HCT116 (cell line): ENCODE results near the gene ZNF593. TPM values are rescaled to one million over a fixed set of nuclear protein-coding genes. Genes with fewer than 3 reads are reported as not detected.

Experiments used
- ATAC-seq: fragments of 200-7000 bp; cut with Tn5 transposase; 2 replicates; pipeline ENCODE4 v1.9.1; 2020; ENCODE audit warnings: mild to moderate bottlenecking, moderate library complexity
- BruUV-seq: library from RNA; stranded (reverse); fragments of 400-500 nt; replicated peaks from 2 replicates; lab custom pipeline; 2021; lab: Mats Ljungman, UMichigan
- CTCF ChIA-PET: fragments of 300-600 bp; sonication (Branson Sonifier 250); formaldehyde crosslinking; loops from one replicate; lab custom pipeline; 2021; ENCODE audit warnings: antibody characterized with exemption; lab: Charles Lee
- POLR2A ChIA-PET: fragments of 300-600, 350-600 bp; sonication (Branson Sonifier 250); formaldehyde crosslinking; loops from one replicate; lab custom pipeline; 2021; ENCODE audit warnings: antibody characterized with exemption; lab: Charles Lee
- RAD21 ChIA-PET, 2 experiments: fragments of 300-600 bp; sonication (Branson Sonifier 250); formaldehyde crosslinking; loops; one replicate each; lab custom pipeline; 2023; ENCODE audit warnings: low total read pairs in 2 of 2; ENCODE audit not compliant: uncharacterized antibody in 2 of 2, unreplicated experiment in 2 of 2, low non-redundant PET in 1 of 2; lab: Charles Lee
- DNase-seq: peaks from one replicate; pipeline ENCODE4 v3.0.0-alpha.2; 2010; ENCODE audit warnings: low read depth, low spot score
- H2AFZ ChIP-seq: fragments of 200-600 bp; shearing (Covaris generic), sonication (generic); 2 replicates; pipeline ENCODE4 v1.6.1; 2017; ENCODE audit warnings: low read depth, mixed run types, mixed read lengths, antibody characterized with exemption, low read length; ENCODE audit not compliant: poor library complexity, severe bottlenecking
- H3K27ac ChIP-seq: 2 replicates; pipeline ENCODE4 v1.5.1; 2012; ENCODE audit warnings: low read depth, low read length
- H3K27me3 ChIP-seq: fragments of 200-600 bp; sonication (generic); 2 replicates; pipeline ENCODE4 v1.6.1; 2016; ENCODE audit warnings: mixed run types, low read length, mixed read lengths; ENCODE audit not compliant: insufficient read depth
- H3K36me3 ChIP-seq, 2 experiments: fragments of 200-500 bp in 1 of 2; fragments of 200-600 bp in 1 of 2; sonication (Bioruptor generic) in 1 of 2; sonication (generic) in 1 of 2; 2 replicates each; pipeline versions ENCODE4 v1.5.1 to v1.6.1; 2014 to 2016; ENCODE audit warnings: low read length in 2 of 2, inconsistent platforms in 1 of 2, mixed read lengths in 1 of 2, mixed run types in 1 of 2; ENCODE audit not compliant: insufficient read depth in 2 of 2, control insufficient read depth in 1 of 2
- H3K4me1 ChIP-seq, 2 experiments: fragments of 200-600 bp in 1 of 2; sonication (generic) in 1 of 2; 2 replicates each; pipeline versions ENCODE4 v1.5.1 to v1.6.1; 2012 to 2017; ENCODE audit warnings: low read length in 2 of 2, inconsistent platforms in 1 of 2, mild to moderate bottlenecking in 1 of 2, mixed read lengths in 1 of 2, mixed run types in 1 of 2, moderate library complexity in 1 of 2; ENCODE audit not compliant: insufficient read depth in 2 of 2, control insufficient read depth in 1 of 2
- H3K4me2 ChIP-seq: fragments of 200-600 bp; sonication (generic); 2 replicates; pipeline ENCODE4 v1.6.1; 2017; ENCODE audit warnings: mixed run types, low read length, mixed read lengths
- H3K4me3 ChIP-seq, 2 experiments: fragments of 200-600 bp in 1 of 2; sonication (generic) in 1 of 2; replicated peaks in 1 of 2; 2 replicates each; pipeline ENCODE4 v1.5.1; 2011 to 2016; ENCODE audit warnings: low read length in 2 of 2, control low read depth in 1 of 2, low read depth in 1 of 2, mild to moderate bottlenecking in 1 of 2, mixed read lengths in 1 of 2, mixed run types in 1 of 2
- H3K79me2 ChIP-seq: fragments of 200-600 bp; sonication (generic); 2 replicates; pipeline ENCODE4 v1.6.1; 2017; ENCODE audit warnings: mild to moderate bottlenecking, mixed run types, low read length, moderate library complexity, mixed read lengths; ENCODE audit not compliant: insufficient read depth
- H3K9ac ChIP-seq: fragments of 200-600 bp; sonication (generic); 2 replicates; pipeline ENCODE4 v1.6.1; 2016; ENCODE audit warnings: low read length, mixed read lengths
- H3K9me2 ChIP-seq: fragments of 200-600 bp; sonication (generic), shearing (Covaris generic); 2 replicates; pipeline ENCODE4 v1.6.1; 2017; ENCODE audit warnings: mixed run types, mild to moderate bottlenecking, moderate library complexity; ENCODE audit not compliant: insufficient read depth
- H3K9me3 ChIP-seq, 2 experiments: fragments of 200-500 bp in 1 of 2; fragments of 200-600 bp in 1 of 2; sonication (Bioruptor generic) in 1 of 2; sonication (generic) in 1 of 2; 2 replicates each; pipeline ENCODE4 v1.6.1; 2014 to 2017; ENCODE audit warnings: low read length in 2 of 2, mixed read lengths in 2 of 2, inconsistent platforms in 1 of 2, low read depth in 1 of 2, mild to moderate bottlenecking in 1 of 2, mixed run types in 1 of 2, moderate library complexity in 1 of 2; ENCODE audit not compliant: control insufficient read depth in 1 of 2, insufficient read depth in 1 of 2
- H4K20me1 ChIP-seq: fragments of 200-600 bp; sonication (generic), shearing (Covaris generic); 2 replicates; pipeline ENCODE4 v1.6.1; 2017; ENCODE audit warnings: mixed run types, mild to moderate bottlenecking, moderate library complexity; ENCODE audit not compliant: insufficient read depth
- ATF3 ChIP-seq: IDR thresholded peaks from 2 replicates; pipeline ENCODE4 v1.6.1; 2012
- CEBPB ChIP-seq: IDR thresholded peaks from 2 replicates; pipeline ENCODE4 v1.6.1; 2012; ENCODE audit warnings: low read depth
- CTCF ChIP-seq, 3 experiments: fragments of 200-600 bp in 1 of 3; sonication (generic) in 1 of 3; IDR thresholded peaks in 2 of 3; conservative IDR thresholded peaks in 1 of 3; 2 replicates each; pipeline ENCODE4 v1.5.1; 2012 to 2017; ENCODE audit warnings: low read depth in 2 of 3, low read length in 2 of 3, antibody characterized with exemption in 1 of 3, borderline replicate concordance in 1 of 3, control low read depth in 1 of 3, mild to moderate bottlenecking in 1 of 3, mixed read lengths in 1 of 3, mixed run types in 1 of 3, moderate library complexity in 1 of 3; ENCODE audit not compliant: insufficient read depth in 1 of 3
- FOSL1 ChIP-seq: IDR thresholded peaks from 2 replicates; pipeline ENCODE4 v1.6.1; 2012; ENCODE audit warnings: low read depth
- JUND ChIP-seq: IDR thresholded peaks from 2 replicates; pipeline ENCODE4 v1.6.1; 2012
- MAX ChIP-seq: IDR thresholded peaks from 2 replicates; pipeline ENCODE4 v1.6.1; 2012
- RAD21 ChIP-seq: IDR thresholded peaks from 2 replicates; pipeline ENCODE4 v1.6.1; 2012; ENCODE audit warnings: low read depth, mild to moderate bottlenecking
- SRF ChIP-seq: IDR thresholded peaks from 2 replicates; pipeline ENCODE4 v1.6.1; 2012; ENCODE audit warnings: low read depth
- ZFX ChIP-seq: fragments of 450-650 bp; IDR thresholded peaks from 2 replicates; pipeline ENCODE4 v1.6.1; 2017
- ZNF274 ChIP-seq: fragments of 200-500 bp; sonication (Bioruptor generic); IDR thresholded peaks from 2 replicates; pipeline ENCODE4 v1.6.1; 2014; ENCODE audit warnings: mild to moderate bottlenecking, low read depth, low read length, inconsistent platforms
- intact Hi-C: fragments of 100-400 bp; cut with micrococcal nuclease; formaldehyde crosslinking; loops from 2 replicates; pipeline ENCODE4 v1.10.0; 2022
- total RNA-seq: library from RNA; stranded (reverse); gene quantifications from one replicate; pipeline ENCODE4 v1.2.1, GENCODE V29; 2021; ENCODE audit not compliant: unreplicated experiment

ZNF593 gene
- total RNA-seq, 1 experiment from 2014 or later, result 62.4 TPM

GRCh38 chr1:26203642-26204318 lies 34.1 kb downstream of the ZNF593 start:
- intact Hi-C loops, result no loop called here
- Histone ChIP-seq H3K36me3 (no peaks in the 10 kb centered on the region), H2AFZ (no peak overlapping the region), H4K20me1 (no peaks in the 10 kb centered on the region), H3K27me3 (no peaks in the 10 kb centered on the region), H3K4me3 (no peak overlapping the region), H3K9me2 (no peaks in the 10 kb centered on the region), H3K9me3 (no peaks in the 10 kb centered on the region), H3K4me2 (no peak overlapping the region), H3K27ac (no peak overlapping the region), H3K4me1 (peaks cover 2 to 4% of the 10 kb centered on the region in 2 experiments; a peak in 1 of 4 replicates), H3K79me2 (no peaks in the 10 kb centered on the region), H3K9ac (no peak overlapping the region)
- RAD21 ChIA-PET, result no interaction called here
- POLR2A ChIA-PET, result no interaction called here
- TF ChIP-seq CTCF (IDR thresholded peaks at IDR 0.05 in 2 of 3, conservative IDR thresholded peaks at IDR 0.05 in 1 of 3; ENCODE audit: borderline replicate concordance in 1 of 3, insufficient read depth in 1 of 3, low read depth in 2 of 3, low read length in 2 of 3) (peak in 2 of 3 experiments; percentile 12 to 28; a peak in 1 of 6 replicates), FOSL1 (no peak), RAD21 (peak; percentile 40; the same call in 1 of the 2 replicates)
- ATAC-seq (peak; percentile 52; the same call in 1 of the 2 replicates), DNase-seq (no peak)
- CTCF ChIA-PET, result no interaction called here
- no TSS peak for BruUV-seq

GRCh38 chr1:26210147-26210870 lies 40.6 kb downstream of the ZNF593 start:
- no TSS peak for BruUV-seq
- ATAC-seq, result no peak
- intact Hi-C loops, result no loop called here
- POLR2A ChIA-PET, result no interaction called here
- TF ChIP-seq ZNF274 (no peak), SRF (no peak), JUND (no peak), ATF3 (no peak), MAX (no peak), CEBPB (no peak), ZFX (no peak)
- TF ChIP-seq, all 23 proteins: peak for 0
- no peak overlapping the region for H2AFZ ChIP-seq
- H3K27me3 ChIP-seq, result no peaks in the 10 kb centered on the region
- no peaks in the 10 kb centered on the region for H3K9me2 ChIP-seq
- CTCF ChIA-PET, result interaction anchor here (1.9 kb wide), 1 partner anchor 24 kb away, joined by 11 read pairs; the partner anchor contains the start of gene CEP85
- RAD21 ChIA-PET, result no interaction called here
- H3K4me3 ChIP-seq, result no peak overlapping the region
- no peak overlapping the region for H3K27ac ChIP-seq
- DNase-seq, result no peak
- H3K36me3 ChIP-seq, result no peaks in the 10 kb centered on the region
- no peaks in the 10 kb centered on the region for H3K4me1 ChIP-seq
- H3K4me2 ChIP-seq, result no peak overlapping the region
- H3K9ac ChIP-seq, result no peak overlapping the region
- H3K9me3 ChIP-seq, result no peaks in the 10 kb centered on the region
- H3K79me2 ChIP-seq, result no peaks in the 10 kb centered on the region
- no peaks in the 10 kb centered on the region for H4K20me1 ChIP-seq
